K562 (cell line): ENCODE data around the gene ZNF148. TPM values are rescaled to one million over a fixed set of nuclear protein-coding genes. Genes with fewer than 3 reads are reported as not detected.

Experiments
- ATAC-seq: fragments of 200-7000 bp; cut with Tn5 transposase; 3 replicates; pipeline ENCODE4 v1.9.1; 2020; ENCODE audit warnings: moderate library complexity
- BruUV-seq: library from RNA; stranded (reverse); fragments of 400-500 nt; replicated peaks from 2 replicates; lab custom pipeline; 2021; lab: Mats Ljungman, UMichigan
- CTCF ChIA-PET: fragments of 300-600 bp; formaldehyde crosslinking; extraction: SDS; loops from one replicate; lab custom pipeline; 2021; ENCODE audit warnings: low intra/inter-chr PET ratio; lab: Yijun Ruan, JAX
- POLR2A ChIA-PET: fragments of 300-600, 350-650 bp; sonication (Branson Sonifier 250); formaldehyde crosslinking; extraction: SDS; loops from one replicate; lab custom pipeline; 2021; ENCODE audit warnings: antibody characterized with exemption, inconsistent platforms; lab: Yijun Ruan, JAX
- DNase-seq, 4 experiments: peaks; one replicate each; pipeline versions ENCODE4 v3.0.0 to v3.0.0-alpha.2; 2011 to 2018; ENCODE audit warnings: low spot score in 3 of 4, mixed read lengths in 3 of 4; ENCODE audit errors: extremely low read depth in 1 of 4
- FAIRE-seq: peaks from 2 replicates; lab custom pipeline; 2011; peaks lifted over from hg19 to GRCh38; lab: Jason Lieb, UNC
- H2AFZ ChIP-seq: 2 replicates; pipeline ENCODE4 v1.6.0; 2011; ENCODE audit warnings: low read depth, low read length, control low read depth, inconsistent platforms
- H3K27ac ChIP-seq: fragments of 200-600 bp; 3 replicates; pipeline ENCODE4 v1.8.0; 2011; ENCODE audit warnings: low read depth, mild to moderate bottlenecking, control low read depth, inconsistent platforms, low read length, moderate library complexity, mixed read lengths; ENCODE audit errors: extremely low read depth
- H3K27me3 ChIP-seq, 2 experiments: fragments of 300-600 bp in 1 of 2; 2 replicates in 1 of 2; 3 replicates in 1 of 2; pipeline versions ENCODE4 v1.6.0 to v1.8.0; 2011; ENCODE audit warnings: inconsistent platforms in 2 of 2, low read length in 2 of 2, mild to moderate bottlenecking in 1 of 2, mixed read lengths in 1 of 2, moderate library complexity in 1 of 2; ENCODE audit not compliant: control insufficient read depth in 2 of 2, insufficient read depth in 2 of 2
- H3K36me3 ChIP-seq: fragments of 300-600 bp; 3 replicates; pipeline ENCODE4 v1.8.0; 2011; ENCODE audit warnings: mild to moderate bottlenecking, low read length, inconsistent platforms; ENCODE audit not compliant: control insufficient read depth, insufficient read depth
- H3K4me1 ChIP-seq, 2 experiments: fragments of 200-600 bp in 1 of 2; replicated peaks in 1 of 2; 2 replicates in 1 of 2; 3 replicates in 1 of 2; pipeline versions ENCODE4 v1.5.1 to v1.8.0; 2011; ENCODE audit warnings: inconsistent platforms in 2 of 2, low read length in 2 of 2, mild to moderate bottlenecking in 1 of 2, mixed read lengths in 1 of 2, moderate library complexity in 1 of 2; ENCODE audit not compliant: control insufficient read depth in 2 of 2, insufficient read depth in 2 of 2
- H3K4me2 ChIP-seq: 2 replicates; pipeline ENCODE4 v1.6.1; 2011; ENCODE audit warnings: low read length, control low read depth, inconsistent platforms, mixed read lengths; ENCODE audit not compliant: insufficient read depth
- H3K4me3 ChIP-seq: fragments of 200-600 bp; sonication (generic), shearing (Covaris generic); 2 replicates; pipeline ENCODE4 v1.5.1; 2016; ENCODE audit warnings: control low read depth, inconsistent platforms
- H3K79me2 ChIP-seq: fragments of 200-600 bp; 3 replicates; pipeline ENCODE4 v1.8.0; 2011; ENCODE audit warnings: low read length, inconsistent platforms; ENCODE audit not compliant: control insufficient read depth, insufficient read depth
- H3K9ac ChIP-seq, 2 experiments: 2 replicates each; pipeline versions ENCODE4 v1.6.0 to v1.6.1; 2011; ENCODE audit warnings: low read depth in 2 of 2, low read length in 2 of 2, control low read depth in 1 of 2, inconsistent platforms in 1 of 2, mild to moderate bottlenecking in 1 of 2, mixed read lengths in 1 of 2; ENCODE audit not compliant: insufficient read depth in 1 of 2
- H3K9me1 ChIP-seq: one replicate; pipeline ENCODE4 v1.6.0; 2011; ENCODE audit warnings: inconsistent platforms, mild to moderate bottlenecking, low read length, moderate library complexity; ENCODE audit not compliant: control insufficient read depth, insufficient read depth
- H3K9me3 ChIP-seq: replicated peaks from 2 replicates; pipeline ENCODE4 v1.5.1; 2011; ENCODE audit warnings: low read depth, low read length, inconsistent platforms; ENCODE audit not compliant: control insufficient read depth, insufficient read depth
- H4K20me1 ChIP-seq: replicated peaks from 2 replicates; pipeline ENCODE4 v1.6.1; 2011; ENCODE audit warnings: low read length, inconsistent platforms, mixed read lengths; ENCODE audit not compliant: control insufficient read depth, insufficient read depth
- HDAC2 ChIP-seq: fragments of 450-650 bp; IDR thresholded peaks from 2 replicates; pipeline ENCODE4 v1.6.1; 2016; ENCODE audit warnings: mild to moderate bottlenecking
- SPI1 ChIP-seq: IDR thresholded peaks from 2 replicates; pipeline ENCODE4 v1.6.1; 2011; ENCODE audit warnings: low read depth, low read length, control low read depth, borderline replicate concordance
- THRA ChIP-seq: fragments of 450-650 bp; IDR thresholded peaks from 2 replicates; pipeline ENCODE4 v1.6.1; 2017; ENCODE audit warnings: mild to moderate bottlenecking, moderate library complexity
- WGBS: fragments of 100-300 bp; shearing (Covaris generic); methylation state at CpG from one replicate; pipeline ENCODE4 v1.1.6; 2016; ENCODE audit warnings: low coverage, mixed read lengths; ENCODE audit not compliant: insufficient coverage; ENCODE audit errors: missing lambda C conversion rate; 5-methylcytosine and 5-hydroxymethylcytosine counted together
- in situ Hi-C: fragments of 300-500 bp; cut with MboI; formaldehyde crosslinking; loops from 4 replicates; pipeline ENCODE4 v1.15.0; 2018; ENCODE audit warnings: inconsistent platforms, mixed read lengths
- intact Hi-C: fragments of 100-400 bp; cut with micrococcal nuclease; formaldehyde crosslinking; loops from 2 replicates; pipeline ENCODE4 v1.14.2; 2022
- polyA plus RNA-seq, 8 experiments: library from polyadenylated mRNA; depleted of rRNA in 4 of 8; stranded (reverse) in 5 of 8; unstranded in 3 of 8; fragments of >200 nt; fragmentation: Nextera tagmentation in 2 of 8; fragmentation: Illumina TruSeq in 1 of 8; extraction: Ambion mirVana in 2 of 8; extraction: Trizol in 1 of 8; gene quantifications; 2 replicates each; pipeline versions ENCODE4 v1.2.1 to v1.2.3, GENCODE V29; 2011 to 2014; ENCODE audit warnings: inconsistent platforms in 1 of 8, missing spikeins in 1 of 8
- total RNA-seq, 7 experiments: library from RNA; depleted of rRNA in 6 of 7; stranded (reverse); fragments of >200 nt in 6 of 7; fragmentation: Illumina TruSeq in 2 of 7; extraction: Trizol in 2 of 7; gene quantifications; 2 replicates each; pipeline versions ENCODE4 v1.2.1 to v1.2.3, GENCODE V29; 2011 to 2021; ENCODE audit warnings: low replicate concordance in 1 of 7

ZNF148 gene
- total and polyA plus RNA-seq, 9 of the 15 experiments (the other 6 are each of a cell fraction or from before 2014, with no cell fraction given): 2.7 to 15.1 (median 8.3) TPM

DNA sequence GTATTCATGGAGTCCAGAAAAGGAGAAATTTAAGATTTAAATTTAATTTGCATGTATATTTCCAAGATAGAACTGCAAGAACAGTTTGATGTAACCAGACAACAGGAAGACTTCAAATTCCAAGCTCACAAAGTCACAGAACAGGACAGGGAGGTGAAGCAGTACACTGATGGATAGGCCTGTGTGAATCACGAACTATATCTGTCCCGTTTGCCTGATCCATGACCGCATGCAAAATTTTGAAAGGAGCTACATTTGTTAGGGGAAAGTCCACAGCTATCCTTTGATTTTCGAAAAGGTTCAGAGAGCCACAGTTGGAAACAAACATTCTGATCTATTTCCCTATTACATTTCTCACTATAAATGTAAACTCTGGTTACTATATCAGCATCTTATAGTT lies 83.1 kb downstream of the ZNF148 start:
- Histone ChIP-seq H3K27ac (no peak overlapping the region), H3K9ac (no peak overlapping the region), H4K20me1 (no peaks in the 10 kb centered on the region), H2AFZ (no peak overlapping the region), H3K27me3 (no peaks in the 10 kb centered on the region), H3K9me3 (no peaks in the 10 kb centered on the region), H3K4me1 (no peaks in the 10 kb centered on the region), H3K79me2 (peaks cover 14% of the 10 kb centered on the region; the same call in 1 of the 3 replicates), H3K4me2 (no peak overlapping the region), H3K9me1 (no peaks in the 10 kb centered on the region), H3K36me3 (no peaks in the 10 kb centered on the region; the same call in 2 of the 3 replicates), H3K4me3 (no peak overlapping the region)
- CTCF ChIA-PET: no interaction called here
- DNase-seq (no peak), ATAC-seq (no peak), FAIRE-seq (no peak)
- WGBS: 95% methylated on average over 4 of the region's 4 CpGs
- POLR2A ChIA-PET: no interaction called here
- in situ Hi-C loops: no loop called here
- no peak for TF ChIP-seq THRA
- intact Hi-C loops: no loop called here
- no TSS peak for BruUV-seq

DNA sequence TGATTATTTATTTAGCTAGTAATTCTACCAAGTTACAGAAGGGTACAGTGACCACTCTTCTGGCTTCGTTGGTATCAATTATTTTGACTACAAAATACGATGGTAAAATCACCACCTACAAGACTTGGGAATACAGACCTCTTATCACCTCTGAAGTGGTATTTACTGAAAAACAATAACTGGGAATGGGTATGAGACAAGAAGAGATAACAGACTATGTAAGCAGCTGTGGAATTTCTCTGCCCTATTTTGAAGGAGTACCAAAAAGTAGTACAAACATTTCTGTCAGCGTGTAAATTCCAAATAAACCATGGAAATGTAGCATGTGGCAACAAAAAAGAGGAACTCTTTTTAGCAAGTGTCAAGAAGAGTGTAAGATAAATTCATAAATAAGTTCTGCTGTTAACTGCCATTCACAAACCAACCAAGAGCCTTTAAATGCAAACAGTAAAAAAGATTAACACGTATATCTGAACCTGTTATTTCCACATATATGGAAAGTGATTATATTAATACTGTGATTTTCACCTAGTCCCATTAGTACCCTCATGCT lies 85.6 kb downstream of the ZNF148 start:
- no peaks in the 10 kb centered on the region; the same call in 2 of the 3 replicates for H3K36me3 ChIP-seq
- TF ChIP-seq HDAC2: no peak
- TF ChIP-seq SPI1: 0 out of 2 replicates have a peak, but pooled peaks have one; percentile 11
- TF ChIP-seq, all 486 proteins: peak for 1
- Histone ChIP-seq H3K79me2 (peaks cover 12% of the 10 kb centered on the region; the same call in 1 of the 3 replicates), H3K4me1 (no peaks in the 10 kb centered on the region), H3K9me1 (no peaks in the 10 kb centered on the region), H3K27ac (no peak overlapping the region), H3K9me3 (no peaks in the 10 kb centered on the region), H2AFZ (no peak overlapping the region), H4K20me1 (no peaks in the 10 kb centered on the region), H3K4me2 (no peak overlapping the region), H3K9ac (no peak overlapping the region), H3K4me3 (no peak overlapping the region), H3K27me3 (no peaks in the 10 kb centered on the region)
- ChIA-PET POLR2A (no interaction called here), CTCF (no interaction called here)
- in situ Hi-C loops (no loop called here), intact Hi-C loops (no loop called here)
- no peak for DNase-seq
- no TSS peak for BruUV-seq
- WGBS: 55% methylated on average over 4 of the region's 4 CpGs
- ATAC-seq: no peak
- FAIRE-seq: no peak
